PFSK-1 (cell line): ENCODE measurements around the gene DNAJC27.

Experiments used
- FOXP2 ChIP-seq: optimal IDR thresholded peaks from 2 replicates; pipeline ENCODE3; 2011; ENCODE audit warnings: borderline replicate concordance, control low read depth, inconsistent platforms; ENCODE audit not compliant: insufficient read depth; ENCODE audit errors: extremely low read length, extremely low read depth
- POLR2AphosphoS5 ChIP-seq: IDR thresholded peaks from 2 replicates; pipeline ENCODE4 v1.6.1; 2012; ENCODE audit warnings: low read depth, mild to moderate bottlenecking, control low read depth, low read length, moderate library complexity
- REST ChIP-seq, 2 experiments: IDR thresholded peaks; 2 replicates each; pipeline versions ENCODE4 v1.6.1 to v1.8.0; 2011 to 2012; ENCODE audit warnings: low read depth in 2 of 2, low read length in 2 of 2, control low read depth in 1 of 2, inconsistent platforms in 1 of 2, mild to moderate bottlenecking in 1 of 2, moderate library complexity in 1 of 2; ENCODE audit not compliant: insufficient read depth in 1 of 2
- SIN3A ChIP-seq: IDR thresholded peaks from 2 replicates; pipeline ENCODE4 v1.6.1; 2012; ENCODE audit warnings: mild to moderate bottlenecking, low read length, moderate library complexity, borderline replicate concordance; ENCODE audit not compliant: insufficient read depth
- TAF1 ChIP-seq: IDR thresholded peaks from 2 replicates; pipeline ENCODE4 v1.6.1; 2012; ENCODE audit warnings: low read length, control low read depth, borderline replicate concordance; ENCODE audit not compliant: insufficient read depth

DNAJC27 gene

GRCh38 chr2:24903161-24904103 is 68.3 kb downstream of the DNAJC27 start:
- TF ChIP-seq FOXP2 (no peak), POLR2AphosphoS5 (no peak), TAF1 (no peak), REST (IDR thresholded peaks at IDR 0.05; ENCODE audit: insufficient read depth in 1 of 2, low read depth in 2 of 2, low read length in 2 of 2) (no peak), SIN3A (no peak)

DNA sequence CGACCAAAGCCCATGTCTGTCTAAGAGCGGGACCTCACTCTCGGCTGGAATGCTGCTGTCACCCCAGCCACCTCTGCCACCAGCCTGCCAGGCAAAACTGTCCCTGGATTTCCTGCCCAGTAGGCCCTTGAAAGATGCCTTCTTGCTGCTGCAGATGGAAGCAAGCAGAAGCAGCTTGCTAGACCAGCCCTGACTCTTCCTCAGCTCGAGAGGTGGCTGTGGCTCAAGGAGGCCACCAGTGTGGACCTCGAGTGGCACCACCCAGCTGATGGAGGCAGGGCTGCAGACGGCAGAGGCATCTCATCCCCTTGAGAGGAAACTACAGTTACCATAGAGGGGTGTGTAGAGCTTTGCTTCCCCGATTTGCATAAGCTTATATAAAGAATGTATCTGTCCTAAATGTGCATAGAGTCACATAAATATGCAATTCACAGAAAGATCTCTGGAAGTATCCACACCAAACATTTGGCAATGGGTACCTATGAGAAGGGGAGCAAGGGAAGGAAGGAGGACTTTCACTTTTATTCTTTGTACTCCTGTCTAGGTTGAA is 72.3 kb downstream of the DNAJC27 start:
- TF ChIP-seq FOXP2 (no peak), TAF1 (no peak), SIN3A (no peak), REST (IDR thresholded peaks at IDR 0.05; ENCODE audit: insufficient read depth in 1 of 2, low read depth in 2 of 2, low read length in 2 of 2) (no peak), POLR2AphosphoS5 (no peak)

GRCh38 chr2:24898122-24899109 is 73.3 kb downstream of the DNAJC27 start:
- no peak for TF ChIP-seq FOXP2
- TF ChIP-seq TAF1, result no peak
- TF ChIP-seq POLR2AphosphoS5, result no peak
- no peak for TF ChIP-seq REST (IDR thresholded peaks at IDR 0.05; ENCODE audit: insufficient read depth in 1 of 2, low read depth in 2 of 2, low read length in 2 of 2)
- TF ChIP-seq SIN3A, result no peak

GRCh38 chr2:24894750-24895149 is 77.0 kb downstream of the DNAJC27 start:
- TF ChIP-seq TAF1 (no peak), SIN3A (no peak), POLR2AphosphoS5 (no peak), FOXP2 (no peak), REST (IDR thresholded peaks at IDR 0.05; ENCODE audit: insufficient read depth in 1 of 2, low read depth in 2 of 2, low read length in 2 of 2) (no peak)
